HFFc6 (cell line): ENCODE results near the gene BCR. TPM values are rescaled to one million over a fixed set of nuclear protein-coding genes. Genes with fewer than 3 reads are reported as not detected.

ENCODE experiments used
- DNase-seq: peaks from one replicate; pipeline ENCODE4 v3.0.0-alpha.2; 2018
- H3K27ac Mint-ChIP-seq: 2 replicates; pipeline ENCODE4 v1.8.0; 2020; ENCODE audit warnings: mild to moderate bottlenecking, mixed read lengths
- H3K27me3 Mint-ChIP-seq: 2 replicates; pipeline ENCODE4 v1.8.0; 2021; ENCODE audit warnings: mild to moderate bottlenecking, moderate library complexity, mixed read lengths; ENCODE audit not compliant: insufficient read depth
- H3K36me3 Mint-ChIP-seq: 2 replicates; pipeline ENCODE4 v1.8.0; 2021; ENCODE audit warnings: low read depth, mixed read lengths
- H3K4me1 Mint-ChIP-seq: 2 replicates; pipeline ENCODE4 v1.8.0; 2020; ENCODE audit warnings: low read depth, mixed read lengths
- H3K4me3 Mint-ChIP-seq: 2 replicates; pipeline ENCODE4 v1.8.0; 2020; ENCODE audit warnings: mild to moderate bottlenecking, moderate library complexity, mixed read lengths
- H3K9me3 Mint-ChIP-seq: 2 replicates; pipeline ENCODE4 v1.8.0; 2020; ENCODE audit warnings: mild to moderate bottlenecking, mixed read lengths
- CTCF ChIP-seq: fragments of 200-600 bp; sonication (generic); IDR thresholded peaks from 2 replicates; pipeline ENCODE4 v1.5.0; 2021; ENCODE audit warnings: antibody characterized with exemption, mild to moderate bottlenecking
- total RNA-seq, 6 experiments: library from RNA; stranded (reverse); fragmentation: NEBNext Ultra II Directional; extraction: Animal tissue kit (Norgen Biotek cat#: 25700); gene quantifications; 2 replicates in 1 of 6; 3 replicates in 5 of 6; pipeline ENCODE4 v1.2.3, GENCODE V29; 2021

The BCR gene
- total RNA-seq, 6 experiments from 2014 or later: 28.0 to 41.3 (median 31.3) TPM

GRCh38 chr22:23232094-23232905 lies 52.0 kb downstream of the BCR start:
- H3K36me3 Mint-ChIP-seq: peaks cover 25% of the 10 kb centered on the region
- H3K27me3 Mint-ChIP-seq: no peaks in the 10 kb centered on the region; the same call in 1 of the 2 replicates
- H3K4me1 Mint-ChIP-seq: peaks cover 51% of the 10 kb centered on the region
- H3K4me3 Mint-ChIP-seq: no peak overlapping the region
- peaks cover 16% of the 10 kb centered on the region for H3K9me3 Mint-ChIP-seq
- H3K27ac Mint-ChIP-seq: no peak overlapping the region
- no peak for TF ChIP-seq CTCF
- no peak for DNase-seq

GRCh38 chr22:23233084-23233531 lies 52.8 kb downstream of the BCR start:
- no peaks in the 10 kb centered on the region; the same call in 1 of the 2 replicates for H3K27me3 Mint-ChIP-seq
- peaks cover 22% of the 10 kb centered on the region for H3K36me3 Mint-ChIP-seq
- H3K4me1 Mint-ChIP-seq: peaks cover 46% of the 10 kb centered on the region
- no peak for DNase-seq
- peaks cover 14% of the 10 kb centered on the region for H3K9me3 Mint-ChIP-seq
- no peak overlapping the region for H3K4me3 Mint-ChIP-seq
- H3K27ac Mint-ChIP-seq: peak overlapping the region; percentile 49; the same call in 1 of the 2 replicates
- TF ChIP-seq CTCF: peak; percentile 25; the same call in 1 of the 2 replicates

- H3K4me1 Mint-ChIP-seq: peaks cover 46% of the 10 kb centered on the region
Observed at GRCh38 chr22:23233752-23234408, 53.6 kb downstream of the BCR start.

GRCh38 chr22:23234409-23235161 lies 54.3 kb downstream of the BCR start:
- H3K36me3 Mint-ChIP-seq: peaks cover 7% of the 10 kb centered on the region
- no peak overlapping the region for H3K4me3 Mint-ChIP-seq
- H3K9me3 Mint-ChIP-seq: no peaks in the 10 kb centered on the region; the same call in 1 of the 2 replicates
- DNase-seq: no peak
- H3K27me3 Mint-ChIP-seq: peaks cover 2% of the 10 kb centered on the region
- peaks cover 46% of the 10 kb centered on the region for H3K4me1 Mint-ChIP-seq
- no peak for TF ChIP-seq CTCF
- H3K27ac Mint-ChIP-seq: no peak overlapping the region; the same call in 1 of the 2 replicates

More at GRCh38 chr22:23233752-23234408, 53.6 kb downstream of the BCR start:
- TF ChIP-seq CTCF: no peak
- Mint-ChIP-seq H3K36me3 (peaks cover 14% of the 10 kb centered on the region), H3K27ac (peak overlapping the region; percentile 10), H3K4me3 (peak overlapping the region; percentile 37; the same call in 1 of the 2 replicates), H3K9me3 (peaks cover 7% of the 10 kb centered on the region), H3K27me3 (no peaks in the 10 kb centered on the region)
- DNase-seq: peak; percentile 24

GRCh38 chr22:23235425-23235824 lies 55.1 kb downstream of the BCR start:
- no peaks in the 10 kb centered on the region for H3K36me3 Mint-ChIP-seq
- peaks cover 46% of the 10 kb centered on the region for H3K4me1 Mint-ChIP-seq
- TF ChIP-seq CTCF: no peak
- no peak overlapping the region for H3K27ac Mint-ChIP-seq
- no peaks in the 10 kb centered on the region for H3K9me3 Mint-ChIP-seq
- no peak overlapping the region for H3K4me3 Mint-ChIP-seq
- peaks cover 2% of the 10 kb centered on the region for H3K27me3 Mint-ChIP-seq
- DNase-seq: no peak
